ENCODE results near the gene DTNBP1. TPM values are rescaled to one million over a fixed set of nuclear protein-coding genes. Genes with fewer than 3 reads are reported as not detected.

DTNBP1 gene
- total RNA-seq, 1 donor from 2014 or later: 15.1 TPM

- no peak for DNase-seq
- H3K36me3 Mint-ChIP-seq (ENCODE audit: low read depth): peaks cover 74% of the 10 kb centered on the region
- H3K27ac Mint-ChIP-seq: no peak overlapping the region
- intact Hi-C loops (cut with micrococcal nuclease): no loop called here
- peaks cover 8% of the 10 kb centered on the region for H3K4me1 Mint-ChIP-seq
- no peaks in the 10 kb centered on the region for H3K9me3 Mint-ChIP-seq
- H3K27me3 Mint-ChIP-seq: no peaks in the 10 kb centered on the region
- no peak overlapping the region for H3K4me3 Mint-ChIP-seq
Measured at GRCh38 chr6:15516923-15517560, 145.8 kb downstream of the DTNBP1 start.

DNA sequence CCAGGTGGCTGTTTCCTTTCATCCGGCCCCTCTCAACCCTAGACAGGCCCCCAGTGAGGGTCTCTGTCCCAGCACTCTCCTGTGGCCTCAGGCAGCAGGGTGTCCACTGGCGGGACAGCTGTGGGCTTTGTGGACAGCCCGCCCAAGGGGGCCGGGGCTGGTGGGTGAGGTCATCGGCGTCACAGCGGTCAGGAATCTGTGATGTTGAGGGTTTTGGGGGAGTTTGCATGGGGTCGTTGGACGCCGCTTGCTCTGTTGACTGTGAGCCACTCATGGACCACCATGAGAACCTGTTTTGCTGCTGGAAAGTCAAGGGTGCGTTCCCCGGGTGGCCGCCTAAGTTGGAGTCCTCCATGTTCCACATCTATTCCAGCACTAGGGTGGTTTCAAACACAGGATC is 146.4 kb downstream of the DTNBP1 start:
- H3K9me3 Mint-ChIP-seq: no peaks in the 10 kb centered on the region
- peaks cover 72% of the 10 kb centered on the region for H3K36me3 Mint-ChIP-seq (ENCODE audit: low read depth)
- no peak overlapping the region for H3K27ac Mint-ChIP-seq
- peaks cover 5% of the 10 kb centered on the region for H3K4me1 Mint-ChIP-seq
- intact Hi-C loops (cut with micrococcal nuclease): no loop called here
- no peak overlapping the region for H3K4me3 Mint-ChIP-seq
- H3K27me3 Mint-ChIP-seq: no peaks in the 10 kb centered on the region
- DNase-seq: no peak

DNA sequence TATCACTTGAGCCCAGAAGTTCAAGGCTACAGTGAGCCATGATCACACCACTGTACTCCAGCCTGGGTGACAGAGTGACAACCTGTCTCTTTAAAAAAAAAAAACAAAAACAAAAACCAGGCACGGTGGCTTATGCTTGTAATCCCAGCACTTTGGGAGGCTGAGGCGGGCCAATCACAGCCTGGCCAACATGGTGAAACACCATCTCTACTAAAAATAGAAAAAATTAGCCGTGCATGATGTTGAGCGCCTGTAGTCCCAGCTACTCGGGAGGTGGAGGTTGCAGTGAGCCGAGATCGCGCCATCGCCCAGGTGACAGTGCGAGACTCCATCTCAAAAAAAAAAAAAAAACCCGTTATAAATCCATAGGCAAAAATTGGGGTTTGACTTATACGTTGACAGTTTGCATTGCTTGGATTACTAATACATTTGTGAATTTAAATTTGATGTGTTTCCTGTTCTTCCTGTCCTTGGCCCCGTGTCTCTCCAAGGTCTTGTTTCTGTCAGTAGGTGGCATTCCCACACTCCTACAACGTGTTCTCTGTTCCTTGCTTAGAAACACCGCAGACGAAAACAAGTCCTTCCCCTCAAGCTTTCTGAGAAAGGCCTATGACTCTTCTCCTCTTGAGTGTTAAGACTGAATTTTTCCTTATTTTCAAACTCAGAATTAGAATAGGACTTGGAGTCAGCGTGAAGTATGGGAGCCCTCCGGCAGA is 147.0 kb downstream of the DTNBP1 start:
- Mint-ChIP-seq H3K27ac (no peak overlapping the region), H3K9me3 (no peaks in the 10 kb centered on the region), H3K36me3 (ENCODE audit: low read depth) (peaks cover 69% of the 10 kb centered on the region), H3K4me1 (peaks cover 5% of the 10 kb centered on the region), H3K4me3 (no peak overlapping the region), H3K27me3 (no peaks in the 10 kb centered on the region)
- no peak for DNase-seq
- intact Hi-C loops (cut with micrococcal nuclease): no loop called here

DNA sequence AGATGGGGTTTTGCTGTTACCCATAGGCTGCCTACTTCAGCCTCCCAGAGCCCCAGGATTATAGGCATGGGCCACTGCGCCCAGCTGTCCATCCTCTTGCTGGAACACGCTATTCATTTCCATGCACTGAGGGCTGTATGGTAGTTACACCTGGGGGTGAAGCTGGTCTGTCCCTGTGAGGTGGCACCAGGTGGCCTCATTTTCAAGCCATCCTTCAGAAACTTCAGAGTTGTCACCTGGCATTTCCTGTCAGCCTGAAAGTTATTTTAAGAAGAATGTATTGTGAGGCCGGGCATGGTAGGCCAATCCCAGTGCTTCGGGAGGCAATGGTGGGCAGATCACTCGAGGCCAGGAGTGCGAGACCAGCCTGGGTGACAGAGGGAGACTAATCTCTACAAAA is 147.6 kb downstream of the DTNBP1 start:
- no peak for DNase-seq
- intact Hi-C loops (cut with micrococcal nuclease): no loop called here

GRCh38 chr6:15513801-15514711 is 148.8 kb downstream of the DTNBP1 start:
- peak overlapping the region; percentile 65 for H3K27ac Mint-ChIP-seq

More for the DNA sequence above, 147.6 kb downstream of the DTNBP1 start:
- Mint-ChIP-seq H3K27ac (no peak overlapping the region), H3K4me1 (peaks cover 5% of the 10 kb centered on the region), H3K4me3 (no peak overlapping the region), H3K36me3 (ENCODE audit: low read depth) (peaks cover 70% of the 10 kb centered on the region), H3K27me3 (no peaks in the 10 kb centered on the region), H3K9me3 (no peaks in the 10 kb centered on the region)

GRCh38 chr6:15513131-15513771 is 149.6 kb downstream of the DTNBP1 start:
- Mint-ChIP-seq H3K36me3 (ENCODE audit: low read depth) (peaks cover 71% of the 10 kb centered on the region), H3K27me3 (no peaks in the 10 kb centered on the region), H3K9me3 (no peaks in the 10 kb centered on the region), H3K4me3 (no peak overlapping the region), H3K4me1 (peaks cover 5% of the 10 kb centered on the region), H3K27ac (no peak overlapping the region)
- intact Hi-C loops (cut with micrococcal nuclease): no loop called here
- no peak for DNase-seq

More at GRCh38 chr6:15513801-15514711, 148.8 kb downstream of the DTNBP1 start:
- peaks cover 5% of the 10 kb centered on the region for H3K4me1 Mint-ChIP-seq
- no peak for DNase-seq
- H3K9me3 Mint-ChIP-seq: no peaks in the 10 kb centered on the region
- intact Hi-C loops (cut with micrococcal nuclease): no loop called here
- no peaks in the 10 kb centered on the region for H3K27me3 Mint-ChIP-seq
- H3K36me3 Mint-ChIP-seq (ENCODE audit: low read depth): peaks cover 70% of the 10 kb centered on the region
- no peak overlapping the region for H3K4me3 Mint-ChIP-seq

DNA sequence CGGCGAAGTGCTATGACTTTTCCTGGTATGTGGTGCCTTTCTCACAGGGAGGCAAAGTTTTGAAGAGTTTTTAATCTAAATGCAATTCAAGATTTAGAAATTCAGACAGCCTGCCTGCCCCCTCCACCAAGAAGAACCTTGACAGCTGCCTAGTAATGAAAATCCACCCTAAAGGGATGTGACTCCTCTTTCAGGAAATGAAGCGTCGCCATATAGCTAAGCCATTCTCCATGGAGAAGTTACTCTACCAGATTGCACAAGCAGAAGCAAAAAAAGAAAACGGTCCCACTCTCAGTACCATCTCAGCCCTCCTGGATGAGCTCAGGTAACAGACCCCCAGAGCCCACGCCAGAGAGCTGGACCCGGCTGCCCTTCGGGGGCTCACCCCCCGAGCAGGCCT is 150.1 kb downstream of the DTNBP1 start:
- H3K4me3 Mint-ChIP-seq: no peak overlapping the region
- H3K4me1 Mint-ChIP-seq: peaks cover 5% of the 10 kb centered on the region
- no peak overlapping the region for H3K27ac Mint-ChIP-seq
- peaks cover 68% of the 10 kb centered on the region for H3K36me3 Mint-ChIP-seq (ENCODE audit: low read depth)
- no peaks in the 10 kb centered on the region for H3K27me3 Mint-ChIP-seq
- H3K9me3 Mint-ChIP-seq: no peaks in the 10 kb centered on the region
- no peak for DNase-seq
- intact Hi-C loops (cut with micrococcal nuclease): no loop called here

GRCh38 chr6:15512126-15512525 is 150.7 kb downstream of the DTNBP1 start:
- no peak for DNase-seq
- H3K27me3 Mint-ChIP-seq: no peaks in the 10 kb centered on the region
- peak overlapping the region; percentile 20 for H3K27ac Mint-ChIP-seq
- intact Hi-C loops (cut with micrococcal nuclease): no loop called here
- peaks cover 71% of the 10 kb centered on the region for H3K36me3 Mint-ChIP-seq (ENCODE audit: low read depth)
- H3K9me3 Mint-ChIP-seq: no peaks in the 10 kb centered on the region
- peaks cover 5% of the 10 kb centered on the region for H3K4me1 Mint-ChIP-seq
- no peak overlapping the region for H3K4me3 Mint-ChIP-seq

GRCh38 chr6:15511248-15512125 is 151.3 kb downstream of the DTNBP1 start:
- Mint-ChIP-seq H3K27me3 (no peaks in the 10 kb centered on the region), H3K4me1 (peaks cover 5% of the 10 kb centered on the region), H3K36me3 (ENCODE audit: low read depth) (peaks cover 70% of the 10 kb centered on the region), H3K9me3 (no peaks in the 10 kb centered on the region), H3K27ac (peak overlapping the region; percentile 20), H3K4me3 (no peak overlapping the region)
- no peak for DNase-seq
- intact Hi-C loops (cut with micrococcal nuclease): no loop called here

DNA sequence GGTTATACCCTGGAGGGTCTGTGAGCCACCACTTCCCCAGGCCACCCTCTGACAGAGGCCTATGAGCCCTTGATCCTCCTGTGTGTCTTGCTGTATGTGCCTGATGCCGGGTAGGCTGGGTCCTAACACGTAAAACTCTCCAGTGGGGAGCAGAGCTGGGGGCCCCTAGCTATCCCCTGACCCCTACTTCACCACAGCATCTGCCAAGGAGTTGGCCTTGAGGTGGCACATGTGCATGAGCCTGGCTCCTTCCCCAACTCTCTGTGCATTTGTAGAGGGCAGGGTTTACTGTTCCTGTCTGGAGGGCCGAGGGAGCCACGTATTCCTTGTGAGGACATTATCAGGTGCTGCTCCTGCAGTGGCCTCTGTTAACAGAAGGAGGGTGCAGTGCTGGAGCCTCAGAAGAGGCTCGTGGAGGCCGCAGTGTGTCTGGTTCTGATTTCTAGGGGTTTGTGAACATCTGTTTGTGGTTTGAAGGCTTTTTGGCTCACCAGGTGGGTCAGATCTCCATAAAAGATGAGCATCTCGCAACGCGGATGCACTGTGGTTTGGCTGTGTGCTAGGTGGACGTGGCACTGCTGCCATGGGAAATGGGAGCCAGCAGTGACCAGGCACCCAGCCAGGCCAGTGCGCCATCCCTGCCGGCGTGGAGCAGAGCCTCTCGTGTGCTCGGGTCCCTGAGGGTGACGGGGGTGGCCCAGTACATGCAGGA is 152.1 kb downstream of the DTNBP1 start:
- intact Hi-C loops (cut with micrococcal nuclease): no loop called here
- no peaks in the 10 kb centered on the region for H3K27me3 Mint-ChIP-seq
- no peak overlapping the region for H3K4me3 Mint-ChIP-seq
- DNase-seq: no peak
- H3K36me3 Mint-ChIP-seq (ENCODE audit: low read depth): peaks cover 68% of the 10 kb centered on the region
- H3K27ac Mint-ChIP-seq: peak overlapping the region; percentile 45
- H3K4me1 Mint-ChIP-seq: peaks cover 5% of the 10 kb centered on the region
- no peaks in the 10 kb centered on the region for H3K9me3 Mint-ChIP-seq

GRCh38 chr6:15510121-15510520 is 152.7 kb downstream of the DTNBP1 start:
- H3K36me3 Mint-ChIP-seq (ENCODE audit: low read depth): peaks cover 66% of the 10 kb centered on the region
- no peak overlapping the region for H3K4me3 Mint-ChIP-seq
- intact Hi-C loops (cut with micrococcal nuclease): no loop called here
- DNase-seq: no peak
- H3K4me1 Mint-ChIP-seq: peaks cover 3% of the 10 kb centered on the region
- H3K27ac Mint-ChIP-seq: peak overlapping the region; percentile 41
- no peaks in the 10 kb centered on the region for H3K27me3 Mint-ChIP-seq
- H3K9me3 Mint-ChIP-seq: no peaks in the 10 kb centered on the region

DNA sequence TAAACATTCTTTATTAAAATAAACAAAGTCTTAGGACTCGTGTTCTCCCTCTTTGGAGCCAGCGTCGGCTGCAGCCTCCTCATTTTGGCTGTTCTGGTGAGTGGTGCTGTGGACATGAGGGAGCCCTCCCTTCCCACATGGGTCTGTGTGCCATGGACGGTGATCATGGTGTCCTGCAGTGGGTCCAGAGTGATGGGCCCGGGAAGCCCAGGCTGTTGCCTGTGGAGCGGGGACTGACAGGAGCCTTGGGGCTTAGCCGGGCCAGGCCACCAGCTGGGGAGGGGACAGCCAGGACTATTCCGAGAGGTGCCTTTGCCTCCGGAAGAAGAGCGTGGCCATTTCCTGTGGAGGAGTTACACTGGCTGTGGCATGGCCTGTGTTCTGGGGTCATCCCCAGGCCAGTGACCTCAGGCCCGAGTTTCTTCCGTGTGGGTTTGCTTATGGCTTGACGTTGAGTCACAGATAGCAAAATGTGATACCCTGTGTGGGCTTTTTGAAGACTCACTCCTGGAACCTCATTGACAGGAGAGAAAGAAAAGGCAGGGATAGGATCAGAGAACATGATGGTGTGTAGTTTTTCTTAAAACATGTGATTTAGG is 153.4 kb downstream of the DTNBP1 start:
- no peaks in the 10 kb centered on the region for H3K27me3 Mint-ChIP-seq
- H3K9me3 Mint-ChIP-seq: no peaks in the 10 kb centered on the region
- no peak overlapping the region for H3K4me3 Mint-ChIP-seq
- H3K4me1 Mint-ChIP-seq: peaks cover 2% of the 10 kb centered on the region
- H3K36me3 Mint-ChIP-seq (ENCODE audit: low read depth): peaks cover 64% of the 10 kb centered on the region
- intact Hi-C loops (cut with micrococcal nuclease): no loop called here
- peak overlapping the region; percentile 60 for H3K27ac Mint-ChIP-seq
- no peak for DNase-seq

All from activated CD4-positive, alpha-beta T cell treated with anti-CD3 and anti-CD28 coated beads, Interleukin-2, amount 10 ng/mL, durations not matched to agents 24 days and 14 days (primary cell).